NCI-H1048 (cell line): Measurements from ENCODE around the gene ATP4B.

Experiments used
- DNase-seq: peaks from one replicate; lab custom pipeline; 2025; lab: John Stamatoyannopoulos, UW

Gene ATP4B

GRCh38 chr13:113656003-113656588 lies 1.9 kb downstream of the ATP4B start:
- DNase-seq: no peak

GRCh38 chr13:113655346-113656002 lies 2.5 kb downstream of the ATP4B start:
- DNase-seq: no peak

- no peak for DNase-seq
These were observed 3.2 kb downstream of the ATP4B start for GRCh38 chr13:113654591-113655345.

GRCh38 chr13:113654175-113654560 lies 3.8 kb downstream of the ATP4B start:
- no peak for DNase-seq

- no peak for DNase-seq
These were observed 4.5 kb downstream of the ATP4B start for GRCh38 chr13:113653264-113654174.

- DNase-seq: no peak
These were observed 5.4 kb downstream of the ATP4B start for GRCh38 chr13:113652404-113653263.

- DNase-seq: no peak
These were observed 6.2 kb downstream of the ATP4B start for GRCh38 chr13:113651511-113652403.

GRCh38 chr13:113650731-113651148 lies 7.3 kb downstream of the ATP4B start:
- DNase-seq: no peak

- DNase-seq: no peak
These were observed 7.7 kb downstream of the ATP4B start for GRCh38 chr13:113650275-113650674.

GRCh38 chr13:113649212-113649611 lies 8.8 kb downstream of the ATP4B start:
- no peak for DNase-seq

GRCh38 chr13:113648216-113648610 lies 9.8 kb downstream of the ATP4B start:
- DNase-seq: no peak

- DNase-seq: no peak
These were observed 10.4 kb downstream of the ATP4B start for GRCh38 chr13:113647351-113648215.

GRCh38 chr13:113646921-113647340 lies 11.1 kb downstream of the ATP4B start:
- no peak for DNase-seq

GRCh38 chr13:113646376-113646775 lies 11.6 kb downstream of the ATP4B start:
- no peak for DNase-seq

GRCh38 chr13:113645329-113645728 lies 12.7 kb downstream of the ATP4B start:
- DNase-seq: no peak

GRCh38 chr13:113644800-113645199 lies 13.2 kb downstream of the ATP4B start:
- DNase-seq: no peak

GRCh38 chr13:113643593-113643992 lies 14.4 kb downstream of the ATP4B start:
- no peak for DNase-seq

- DNase-seq: no peak
These were observed 15.4 kb downstream of the ATP4B start for GRCh38 chr13:113642563-113642962.

GRCh38 chr13:113641426-113641825 lies 16.6 kb downstream of the ATP4B start:
- no peak for DNase-seq
